Spleen (tissue), 7 donors: ENCODE results near the gene KCNJ10.

ENCODE experiments used
- CTCF ChIP-seq, 11 experiments: fragments of 200-600 bp in 7 of 11; fragments of 450-650 bp in 4 of 11; sonication (generic) in 4 of 11; IDR thresholded peaks in 8 of 11; conservative IDR thresholded peaks in 3 of 11; 1 replicate in 7 of 11; 2 replicates in 4 of 11; pipeline versions ENCODE4 v1.4.0 to v1.8.0; 2016 to 2021; ENCODE audit warnings: antibody characterized with exemption in 11 of 11, inconsistent platforms in 4 of 11, mild to moderate bottlenecking in 1 of 11
- POLR2A ChIP-seq, 3 donors: fragments of 450-650 bp; IDR thresholded peaks; one replicate each; pipeline ENCODE4 v1.5.1; 2017; ENCODE audit warnings: antibody characterized with exemption in 3 of 3, mild to moderate bottlenecking in 1 of 3
- donor health status: DM: no; HTN: no; CAD: no; lungs with moderate emphysema.
- donor health status: DM: no; HTN: no; CAD: no.
- donor health status: DM: no; HTN: no; CAD: no.

DNA sequence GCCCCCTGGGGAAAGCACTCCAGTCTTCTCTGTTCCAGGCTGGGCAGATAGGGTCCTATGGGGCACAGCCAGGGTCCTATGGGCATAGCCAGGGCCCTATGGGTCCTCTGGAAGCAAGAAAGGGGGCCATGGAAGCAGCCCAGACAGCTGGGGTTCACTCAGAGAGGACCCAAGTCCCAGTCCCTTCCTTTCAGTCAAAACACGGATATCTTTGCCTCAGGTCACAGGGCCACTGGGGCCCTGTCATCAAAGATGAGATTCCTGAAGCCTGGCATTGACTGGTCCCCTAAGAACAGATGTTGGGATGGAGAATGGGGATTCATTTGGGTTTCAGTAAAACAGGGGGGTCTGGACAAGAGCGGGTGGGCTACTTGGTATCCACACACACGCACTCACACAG is 19.9 kb upstream of the KCNJ10 start:
- TF ChIP-seq POLR2A (IDR thresholded peaks at IDR 0.05) (no peak), CTCF (IDR thresholded peaks at IDR 0.05 in 8 of 11, conservative IDR thresholded peaks at IDR 0.05 in 3 of 11) (no peak)
